HFF-Myc (cell line): ENCODE measurements around the gene LRRC14B.

Experiments used
- DNase-seq: peaks from one replicate; pipeline ENCODE4 v3.0.0-alpha.2; 2011; ENCODE audit warnings: low read depth; ENCODE audit errors: extremely low read depth
- H3K4me3 ChIP-seq: replicated peaks from 2 replicates; pipeline ENCODE4 v1.5.1; 2011; ENCODE audit warnings: low read depth, mild to moderate bottlenecking, control low read depth, low read length
- TF ChIP-seq, protein P1 (sequence below): IDR thresholded peaks from 2 replicates; pipeline ENCODE4 v1.5.1; 2012; ENCODE audit warnings: mild to moderate bottlenecking, low read depth, low read length, control low read depth; ENCODE audit errors: missing control alignments

Gene LRRC14B

DNA sequence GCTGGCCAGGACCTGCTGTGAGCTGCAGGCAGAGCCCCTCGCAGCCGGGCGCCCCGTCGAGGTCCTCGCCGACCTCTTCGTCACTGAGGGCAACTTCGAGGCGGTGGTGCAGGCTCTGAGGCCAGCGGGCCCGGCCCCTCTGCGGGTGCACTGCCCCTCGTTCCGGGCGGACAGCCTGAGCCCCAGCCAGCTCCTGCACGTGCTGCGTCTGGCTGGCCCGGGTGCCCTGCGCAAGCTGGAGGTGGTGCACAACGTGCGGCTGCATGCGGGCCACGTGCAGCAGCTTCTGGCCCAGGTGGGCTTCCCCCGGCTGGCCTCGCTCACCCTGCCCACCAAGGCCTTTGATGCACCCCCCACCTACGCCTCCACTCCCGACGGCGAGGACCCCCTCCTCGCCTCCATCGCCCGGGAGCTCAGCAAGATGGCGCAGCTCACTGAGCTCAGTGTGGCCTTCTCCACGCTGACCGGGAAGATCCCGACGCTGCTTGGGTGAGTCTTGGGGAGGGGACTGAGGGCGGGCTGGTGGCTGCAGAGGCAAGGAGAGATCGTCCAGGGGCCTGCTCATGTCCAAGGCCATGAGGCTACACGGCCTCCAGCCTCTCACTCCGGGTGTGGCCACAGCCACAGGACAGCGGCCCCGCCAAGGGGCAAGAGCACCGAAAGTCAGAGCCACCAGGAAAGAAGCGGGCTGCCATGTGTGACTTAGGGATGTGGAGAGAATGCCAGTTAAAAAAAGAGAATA is 825 bp downstream of the LRRC14B start:
- DNase-seq: no peak
- no peak overlapping the region for H3K4me3 ChIP-seq
- TF ChIP-seq, protein P1, sequence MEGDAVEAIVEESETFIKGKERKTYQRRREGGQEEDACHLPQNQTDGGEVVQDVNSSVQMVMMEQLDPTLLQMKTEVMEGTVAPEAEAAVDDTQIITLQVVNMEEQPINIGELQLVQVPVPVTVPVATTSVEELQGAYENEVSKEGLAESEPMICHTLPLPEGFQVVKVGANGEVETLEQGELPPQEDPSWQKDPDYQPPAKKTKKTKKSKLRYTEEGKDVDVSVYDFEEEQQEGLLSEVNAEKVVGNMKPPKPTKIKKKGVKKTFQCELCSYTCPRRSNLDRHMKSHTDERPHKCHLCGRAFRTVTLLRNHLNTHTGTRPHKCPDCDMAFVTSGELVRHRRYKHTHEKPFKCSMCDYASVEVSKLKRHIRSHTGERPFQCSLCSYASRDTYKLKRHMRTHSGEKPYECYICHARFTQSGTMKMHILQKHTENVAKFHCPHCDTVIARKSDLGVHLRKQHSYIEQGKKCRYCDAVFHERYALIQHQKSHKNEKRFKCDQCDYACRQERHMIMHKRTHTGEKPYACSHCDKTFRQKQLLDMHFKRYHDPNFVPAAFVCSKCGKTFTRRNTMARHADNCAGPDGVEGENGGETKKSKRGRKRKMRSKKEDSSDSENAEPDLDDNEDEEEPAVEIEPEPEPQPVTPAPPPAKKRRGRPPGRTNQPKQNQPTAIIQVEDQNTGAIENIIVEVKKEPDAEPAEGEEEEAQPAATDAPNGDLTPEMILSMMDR: no peak

DNA sequence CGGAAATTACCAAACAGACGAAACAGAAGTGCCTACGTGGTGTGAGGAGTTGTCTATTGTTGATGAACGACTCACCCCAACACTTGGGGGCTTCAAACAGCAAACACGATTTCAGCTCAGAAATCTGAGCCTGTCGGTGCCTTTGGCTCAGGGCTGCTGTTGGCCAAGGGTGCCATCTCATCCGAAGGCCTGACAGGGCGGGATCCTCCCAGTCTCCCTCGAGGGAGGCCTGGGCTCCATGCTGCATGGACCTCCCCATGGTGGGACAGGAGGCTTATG is 1.3 kb downstream of the LRRC14B start:
- TF ChIP-seq, protein P1: no peak
- DNase-seq: no peak
- no peak overlapping the region for H3K4me3 ChIP-seq

DNA sequence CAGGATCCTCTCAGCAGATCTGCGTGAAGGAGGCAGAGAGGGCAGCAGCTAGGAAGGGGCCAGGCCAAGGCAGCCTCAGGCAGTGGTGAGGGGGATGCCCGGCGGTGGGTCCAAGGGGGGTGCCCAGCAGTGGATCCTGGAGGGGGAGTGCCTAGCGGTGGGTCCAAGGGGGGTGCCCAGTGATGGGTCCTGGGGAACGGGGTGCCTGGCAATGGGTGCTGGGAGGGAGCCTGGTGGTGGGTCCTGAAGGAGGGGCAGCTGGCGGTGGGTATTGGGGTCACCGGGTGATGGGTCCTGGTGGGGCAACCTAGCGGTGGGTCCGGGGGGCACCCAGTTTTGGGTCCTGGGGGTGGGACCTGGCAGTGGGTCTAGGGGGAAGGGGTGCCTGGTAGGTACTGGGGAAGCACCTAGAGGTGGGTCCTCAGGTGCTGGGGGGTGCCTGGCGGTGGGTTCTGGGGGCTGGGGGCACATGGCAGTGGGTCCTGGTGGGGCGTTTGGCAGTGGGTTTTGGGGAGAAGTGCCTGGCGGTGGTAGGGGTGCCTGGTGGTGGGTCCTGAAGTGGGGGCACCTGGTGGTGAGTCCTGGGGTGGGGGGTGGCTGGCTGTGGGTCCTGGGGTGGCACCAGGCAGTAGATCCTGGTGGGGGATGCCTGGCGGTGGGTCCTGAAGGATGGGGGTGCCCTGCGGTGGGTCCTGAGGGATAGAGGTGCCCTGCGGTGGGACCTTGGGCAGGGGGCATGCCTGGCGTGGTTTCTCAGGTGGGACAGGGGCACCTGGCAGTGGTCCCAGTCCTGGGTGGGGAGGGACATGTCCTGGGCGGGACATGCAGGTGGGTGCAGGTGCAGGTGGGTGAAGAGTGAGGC is 1.9 kb downstream of the LRRC14B start:
- H3K4me3 ChIP-seq: no peak overlapping the region
- TF ChIP-seq, protein P1: no peak
- no peak for DNase-seq

DNA sequence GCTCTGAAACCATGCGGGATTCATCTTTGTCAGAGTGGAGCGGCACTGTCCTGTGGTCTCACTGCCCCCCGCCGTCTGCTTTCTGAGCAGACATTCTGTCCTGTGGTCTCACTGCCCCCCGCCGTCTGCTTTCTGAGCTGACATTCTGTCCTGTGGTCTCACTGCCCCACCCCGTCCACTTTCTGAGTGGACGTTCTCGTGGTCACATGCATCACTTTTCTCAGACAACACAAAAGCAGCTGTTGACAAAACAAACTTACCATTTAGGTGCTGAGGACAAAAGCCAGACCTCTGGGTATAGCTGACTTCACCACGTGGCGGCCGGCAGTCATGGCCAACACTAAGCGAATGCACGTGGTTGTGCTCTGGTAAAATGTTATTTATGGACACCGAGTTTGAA is 2.8 kb downstream of the LRRC14B start:
- no peak for DNase-seq
- TF ChIP-seq, protein P1: no peak
- no peak overlapping the region for H3K4me3 ChIP-seq

DNA sequence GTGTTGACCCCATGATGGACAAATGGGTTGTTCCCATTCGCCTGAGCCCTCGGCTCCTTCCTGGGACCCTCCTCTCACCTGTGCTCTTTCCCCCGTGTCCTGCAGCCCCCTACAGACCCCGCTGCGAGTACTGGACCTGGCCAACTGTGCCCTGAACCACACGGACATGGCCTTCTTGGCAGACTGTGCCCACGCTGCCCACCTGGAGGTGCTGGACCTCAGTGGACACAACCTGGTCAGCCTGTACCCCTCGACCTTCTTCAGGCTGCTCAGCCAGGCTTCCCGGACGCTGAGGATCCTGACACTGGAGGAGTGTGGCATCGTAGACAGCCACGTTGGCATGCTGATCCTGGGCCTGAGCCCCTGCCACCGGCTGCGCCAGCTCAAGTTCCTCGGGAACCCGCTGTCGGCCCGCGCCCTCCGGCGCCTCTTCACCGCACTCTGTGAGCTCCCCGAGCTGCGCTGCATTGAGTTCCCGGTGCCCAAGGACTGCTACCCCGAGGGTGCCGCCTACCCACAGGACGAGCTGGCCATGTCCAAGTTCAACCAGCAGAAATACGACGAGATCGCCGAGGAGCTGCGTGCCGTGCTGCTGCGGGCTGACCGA is 3.4 kb downstream of the LRRC14B start:
- TF ChIP-seq, protein P1: no peak
- no peak overlapping the region for H3K4me3 ChIP-seq
- no peak for DNase-seq

DNA sequence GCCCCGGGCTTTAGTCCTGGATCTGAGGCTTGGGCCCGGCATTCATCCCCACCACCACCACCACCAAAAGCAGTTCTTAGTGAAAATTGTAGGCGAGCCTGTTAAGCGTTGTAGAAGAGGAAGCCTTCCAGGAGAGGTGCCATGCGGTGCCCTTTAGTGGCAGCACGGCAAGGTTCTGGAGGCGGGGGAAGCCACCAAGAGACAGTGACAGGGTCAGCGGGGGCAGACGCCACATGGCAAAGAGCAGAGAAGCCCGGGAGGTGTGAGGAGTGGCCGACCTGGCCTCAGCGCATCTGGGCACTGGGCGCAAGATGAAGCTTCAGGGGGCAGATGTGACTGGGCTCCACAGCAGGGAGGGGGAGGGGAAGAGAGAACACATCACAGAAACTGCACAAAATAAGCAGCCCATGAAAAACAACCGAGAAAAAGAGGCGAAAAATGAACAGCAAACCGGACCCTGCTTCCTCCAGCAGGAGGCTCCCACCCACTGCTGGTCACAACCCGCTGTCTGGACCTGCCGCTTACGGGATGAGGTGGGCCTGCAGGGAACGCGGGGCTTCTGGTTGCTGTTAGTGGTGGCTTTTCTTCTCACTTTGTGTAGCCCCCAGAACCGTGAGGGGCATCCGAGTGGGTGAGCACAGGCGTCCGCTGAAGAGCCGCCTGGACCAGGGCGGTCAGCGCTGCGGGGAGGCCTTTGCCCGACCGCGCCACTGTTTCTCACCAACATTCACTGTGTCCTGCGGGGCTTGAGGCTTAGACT is 4.3 kb downstream of the LRRC14B start:
- H3K4me3 ChIP-seq: no peak overlapping the region
- TF ChIP-seq, protein P1: no peak
- no peak for DNase-seq
